ENCODE data around the gene FAM120A.

FAM120A gene

DNA sequence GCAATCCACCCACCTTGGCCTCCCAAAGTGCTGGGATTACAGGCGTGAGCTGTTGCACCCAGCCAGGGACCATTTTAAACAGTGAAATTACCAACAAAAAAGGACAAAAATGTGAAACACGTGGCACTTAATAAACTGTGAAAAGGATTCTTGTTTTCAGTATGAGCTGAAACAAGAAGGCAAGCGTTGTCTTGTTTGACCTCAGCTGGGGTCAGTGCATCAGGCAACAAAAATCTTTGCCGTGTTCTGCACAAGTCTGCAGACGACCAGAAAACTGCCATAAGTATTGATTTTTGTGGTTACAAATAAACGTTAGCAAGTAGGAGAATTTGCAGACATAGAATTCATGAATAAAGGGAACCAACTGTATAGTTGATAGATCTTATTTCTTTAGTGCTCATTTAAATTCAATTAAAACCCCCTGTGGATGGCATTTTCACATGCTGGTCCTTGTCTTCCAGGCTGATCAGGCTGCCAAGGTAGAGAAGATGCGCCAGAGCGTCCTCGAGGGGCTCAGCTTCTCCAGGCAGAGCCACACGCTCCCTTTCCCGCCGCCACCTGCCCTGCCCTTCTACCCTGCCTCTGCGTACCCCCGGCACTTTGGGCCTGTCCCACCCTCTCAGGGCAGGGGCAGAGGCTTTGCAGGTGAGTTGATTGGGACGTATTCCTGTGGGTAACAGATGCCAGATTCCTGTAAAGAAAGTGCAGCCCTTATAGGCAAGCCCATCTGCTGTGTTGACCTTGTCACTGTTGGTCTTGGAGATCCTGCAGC lies 106.1 kb downstream of the FAM120A start:
- H3K9ac ChIP-seq (ENCODE audit: low read depth, low read length) = no peak overlapping the region; the same call in 1 of the 2 replicates
- H3K36me3 ChIP-seq (ENCODE audit: control insufficient read depth, insufficient read depth, low read length) = peaks cover 75% of the 10 kb centered on the region

DNA sequence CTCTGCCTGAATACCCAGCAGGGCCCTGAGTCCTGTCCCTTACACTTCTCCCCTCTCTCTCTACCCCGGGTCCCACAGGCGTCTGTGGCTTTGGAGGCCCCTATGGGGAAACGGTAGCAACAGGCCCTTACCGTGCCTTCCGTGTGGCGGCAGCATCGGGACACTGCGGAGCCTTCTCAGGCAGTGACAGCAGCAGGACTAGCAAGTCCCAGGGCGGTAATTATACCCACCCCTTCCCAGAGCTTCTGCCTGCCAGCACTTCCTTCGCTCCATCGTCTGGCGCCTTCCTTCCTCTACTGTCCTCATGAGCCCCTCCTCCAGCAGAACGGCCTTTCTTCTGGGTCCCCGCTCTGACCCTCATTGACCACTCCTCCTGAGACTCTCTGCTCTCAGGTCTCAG lies 107.0 kb downstream of the FAM120A start:
- no peak overlapping the region for H3K4me3 ChIP-seq (ENCODE audit: low read depth, low read length)
- no peaks in the 10 kb centered on the region for H3K9me3 ChIP-seq (ENCODE audit: control insufficient read depth, insufficient read depth, low read length)
- no peak overlapping the region for H3K27ac ChIP-seq (ENCODE audit: low read depth, low read length)
- no peak overlapping the region for H3K9ac ChIP-seq (ENCODE audit: low read depth, low read length)
- H3K4me1 ChIP-seq (ENCODE audit: control insufficient read depth, insufficient read depth, low read length) = peaks cover 15% of the 10 kb centered on the region
- no peaks in the 10 kb centered on the region for H3K27me3 ChIP-seq (ENCODE audit: control insufficient read depth, insufficient read depth, low read length)
- peaks cover 75% of the 10 kb centered on the region for H3K36me3 ChIP-seq (ENCODE audit: control insufficient read depth, insufficient read depth, low read length)

More for the DNA sequence above, 106.1 kb downstream of the FAM120A start:
- H3K27ac ChIP-seq (ENCODE audit: low read depth, low read length) = no peak overlapping the region
- H3K4me3 ChIP-seq (ENCODE audit: low read depth, low read length) = no peak overlapping the region
- no peaks in the 10 kb centered on the region for H3K9me3 ChIP-seq (ENCODE audit: control insufficient read depth, insufficient read depth, low read length)
- peaks cover 15% of the 10 kb centered on the region for H3K4me1 ChIP-seq (ENCODE audit: control insufficient read depth, insufficient read depth, low read length)
- H3K27me3 ChIP-seq (ENCODE audit: control insufficient read depth, insufficient read depth, low read length) = no peaks in the 10 kb centered on the region

DNA sequence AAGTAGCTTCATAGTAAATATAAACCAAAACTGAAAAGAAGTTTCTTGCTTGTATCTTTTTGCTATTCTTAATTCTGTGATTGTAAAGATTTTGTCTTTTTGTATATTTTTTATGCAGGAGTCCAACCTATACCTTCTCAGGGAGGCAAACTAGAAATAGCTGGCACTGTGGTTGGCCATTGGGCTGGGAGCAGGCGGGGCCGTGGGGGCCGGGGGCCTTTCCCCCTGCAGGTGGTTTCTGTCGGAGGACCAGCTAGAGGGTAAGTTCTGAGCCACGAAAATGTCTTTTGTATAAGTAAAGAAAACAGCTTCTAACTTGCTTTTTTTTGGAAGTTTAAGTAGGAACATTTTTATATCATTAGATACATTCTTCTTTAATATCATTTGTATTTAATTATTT lies 109.5 kb downstream of the FAM120A start:
- Histone ChIP-seq H3K9me3 (ENCODE audit: control insufficient read depth, insufficient read depth, low read length) (no peaks in the 10 kb centered on the region), H3K4me1 (ENCODE audit: control insufficient read depth, insufficient read depth, low read length) (no peaks in the 10 kb centered on the region), H3K27ac (ENCODE audit: low read depth, low read length) (no peak overlapping the region), H3K4me3 (ENCODE audit: low read depth, low read length) (no peak overlapping the region), H3K9ac (ENCODE audit: low read depth, low read length) (no peak overlapping the region), H3K36me3 (ENCODE audit: control insufficient read depth, insufficient read depth, low read length) (peaks cover 85% of the 10 kb centered on the region), H3K27me3 (ENCODE audit: control insufficient read depth, insufficient read depth, low read length) (no peaks in the 10 kb centered on the region)

DNA sequence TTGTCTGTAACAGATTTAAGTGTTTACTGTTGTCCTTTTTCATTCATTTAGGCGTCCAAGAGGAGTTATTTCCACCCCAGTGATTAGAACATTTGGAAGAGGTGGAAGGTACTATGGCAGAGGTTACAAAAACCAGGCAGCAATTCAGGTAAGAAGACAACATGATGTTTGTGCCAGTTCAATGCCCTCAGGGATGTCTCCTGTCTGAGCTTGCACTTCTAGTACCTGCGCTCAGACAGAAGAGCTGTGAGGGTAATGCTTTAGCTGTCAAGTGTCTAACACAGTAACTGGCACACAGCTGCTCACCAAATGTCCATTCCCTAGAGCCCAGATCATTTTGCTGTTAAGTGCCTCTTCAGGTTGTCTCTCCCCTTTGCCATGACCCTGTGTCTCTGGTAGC lies 110.7 kb downstream of the FAM120A start:
- peaks cover 78% of the 10 kb centered on the region for H3K36me3 ChIP-seq (ENCODE audit: control insufficient read depth, insufficient read depth, low read length)

DNA sequence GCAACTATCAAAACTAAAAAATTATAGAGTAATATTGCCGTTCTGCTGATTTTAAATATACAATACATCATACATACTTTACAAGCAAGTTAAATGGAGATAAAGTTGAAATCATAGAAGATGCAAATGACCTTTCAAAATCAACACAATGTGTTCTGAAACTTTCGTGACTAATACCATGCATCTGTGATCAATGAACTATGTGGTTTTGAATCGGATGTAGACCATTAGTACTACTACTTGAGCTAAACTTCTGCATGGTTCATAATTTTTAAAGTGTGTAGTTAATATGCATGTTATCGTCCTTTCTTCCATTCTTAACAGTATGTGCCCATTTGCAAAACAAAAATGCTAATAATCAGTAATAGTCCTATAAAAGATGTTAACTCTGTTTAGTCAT lies 113.6 kb downstream of the FAM120A start:
- H3K36me3 ChIP-seq (ENCODE audit: control insufficient read depth, insufficient read depth, low read length) = peaks cover 50% of the 10 kb centered on the region
- H3K27me3 ChIP-seq (ENCODE audit: control insufficient read depth, insufficient read depth, low read length) = no peaks in the 10 kb centered on the region
- H3K9ac ChIP-seq (ENCODE audit: low read depth, low read length) = no peak overlapping the region
- peaks cover 10% of the 10 kb centered on the region for H3K4me1 ChIP-seq (ENCODE audit: control insufficient read depth, insufficient read depth, low read length)
- no peaks in the 10 kb centered on the region for H3K9me3 ChIP-seq (ENCODE audit: control insufficient read depth, insufficient read depth, low read length)
- H3K27ac ChIP-seq (ENCODE audit: low read depth, low read length) = no peak overlapping the region
- no peak overlapping the region for H3K4me3 ChIP-seq (ENCODE audit: low read depth, low read length)

More for the DNA sequence above, 110.7 kb downstream of the FAM120A start:
- no peak overlapping the region for H3K9ac ChIP-seq (ENCODE audit: low read depth, low read length)
- no peaks in the 10 kb centered on the region for H3K9me3 ChIP-seq (ENCODE audit: control insufficient read depth, insufficient read depth, low read length)
- H3K27me3 ChIP-seq (ENCODE audit: control insufficient read depth, insufficient read depth, low read length) = no peaks in the 10 kb centered on the region
- H3K27ac ChIP-seq (ENCODE audit: low read depth, low read length) = no peak overlapping the region
- no peak overlapping the region for H3K4me3 ChIP-seq (ENCODE audit: low read depth, low read length)
- H3K4me1 ChIP-seq (ENCODE audit: control insufficient read depth, insufficient read depth, low read length) = peaks cover 2% of the 10 kb centered on the region

DNA sequence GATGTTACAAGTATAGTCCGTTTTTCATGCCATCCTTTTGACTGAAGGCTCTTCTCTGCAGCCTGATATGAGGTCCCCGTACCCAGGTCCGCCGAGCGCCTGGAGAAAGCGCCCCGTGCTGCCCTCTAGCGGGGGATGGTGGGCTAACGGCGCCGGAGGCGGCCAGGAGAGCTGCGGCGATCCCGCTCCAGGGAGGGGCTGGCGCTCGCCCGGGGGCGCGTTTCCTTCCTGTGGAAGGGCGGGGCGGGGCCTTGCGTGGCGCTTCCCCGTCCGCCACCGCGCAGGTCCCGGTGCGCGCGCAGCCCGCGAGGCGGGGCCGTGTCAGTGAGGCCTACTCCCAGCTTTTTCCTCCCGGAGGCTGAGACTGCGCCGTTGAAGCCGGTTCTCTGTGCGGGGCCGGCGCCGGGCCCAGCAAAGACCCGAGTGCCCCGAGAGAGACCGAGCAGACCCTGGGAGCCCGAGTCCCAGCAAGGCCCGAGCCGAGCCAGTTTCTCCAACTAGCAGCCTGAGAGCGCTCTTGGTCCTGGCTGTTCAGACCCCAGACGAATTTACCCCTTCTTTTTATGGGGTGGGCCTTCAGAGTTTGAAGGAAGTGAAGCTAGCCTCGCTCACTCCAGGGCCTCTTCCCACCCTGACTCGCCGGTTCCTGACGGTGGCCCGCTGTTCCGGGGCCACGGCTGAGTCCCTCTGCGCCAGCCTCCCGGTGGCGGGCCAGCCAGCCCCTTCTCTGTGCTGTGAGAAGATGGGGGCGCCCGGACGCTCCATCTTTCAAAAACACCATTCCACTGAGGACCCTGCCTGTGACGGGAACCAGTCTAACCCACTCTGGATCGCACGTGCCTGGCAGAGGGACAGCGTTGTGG lies 115.2 kb downstream of the FAM120A start:
- Histone ChIP-seq H3K27me3 (ENCODE audit: control insufficient read depth, insufficient read depth, low read length) (no peaks in the 10 kb centered on the region), H3K4me3 (ENCODE audit: low read depth, low read length) (peak overlapping the region; percentile 76), H3K9ac (ENCODE audit: low read depth, low read length) (peak overlapping the region; percentile 74), H3K36me3 (ENCODE audit: control insufficient read depth, insufficient read depth, low read length) (peaks cover 35% of the 10 kb centered on the region), H3K27ac (ENCODE audit: low read depth, low read length) (peak overlapping the region; percentile 84), H3K9me3 (ENCODE audit: control insufficient read depth, insufficient read depth, low read length) (0 out of 2 replicates have a peak, but pooled peaks cover 2% of the 10 kb centered on the region), H3K4me1 (ENCODE audit: control insufficient read depth, insufficient read depth, low read length) (peaks cover 10% of the 10 kb centered on the region)

DNA sequence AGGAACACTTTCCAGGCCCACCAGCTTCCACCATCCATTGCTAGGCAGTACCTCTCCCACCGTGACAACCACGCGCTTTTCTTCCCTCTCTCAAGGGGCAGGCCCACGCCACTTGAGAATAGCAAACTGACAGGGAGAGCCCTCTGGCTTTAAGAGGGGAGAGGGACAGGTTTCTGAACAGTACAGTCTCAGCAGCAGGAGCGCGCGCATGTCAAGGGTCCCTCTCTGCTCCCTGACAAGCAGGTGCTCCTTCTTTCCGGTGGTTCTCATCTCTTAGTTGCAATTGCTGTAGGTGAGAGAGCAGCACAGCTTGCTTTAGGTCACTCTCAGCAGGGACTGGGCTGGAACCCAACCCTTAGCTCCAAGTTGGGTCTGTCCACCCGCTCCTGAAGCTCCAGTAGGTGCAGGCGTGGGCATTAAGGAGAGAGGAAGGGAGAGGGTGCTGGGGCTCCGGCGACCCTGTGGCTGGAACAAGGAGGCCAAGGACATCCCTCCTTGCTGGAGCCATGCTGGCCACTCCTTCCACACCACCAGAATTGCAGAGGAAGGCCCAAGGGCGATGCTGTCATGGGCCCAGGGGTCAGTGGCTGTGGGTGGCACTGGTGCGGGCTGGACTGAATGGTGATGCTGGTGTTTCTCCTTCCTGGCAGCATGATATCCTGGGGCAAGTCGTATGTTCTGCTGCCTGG lies 115.9 kb downstream of the FAM120A start:
- Histone ChIP-seq H3K27ac (ENCODE audit: low read depth, low read length) (peak overlapping the region; percentile 84), H3K4me3 (ENCODE audit: low read depth, low read length) (peak overlapping the region; percentile 76), H3K9ac (ENCODE audit: low read depth, low read length) (peak overlapping the region; percentile 74; the same call in 1 of the 2 replicates)

DNA sequence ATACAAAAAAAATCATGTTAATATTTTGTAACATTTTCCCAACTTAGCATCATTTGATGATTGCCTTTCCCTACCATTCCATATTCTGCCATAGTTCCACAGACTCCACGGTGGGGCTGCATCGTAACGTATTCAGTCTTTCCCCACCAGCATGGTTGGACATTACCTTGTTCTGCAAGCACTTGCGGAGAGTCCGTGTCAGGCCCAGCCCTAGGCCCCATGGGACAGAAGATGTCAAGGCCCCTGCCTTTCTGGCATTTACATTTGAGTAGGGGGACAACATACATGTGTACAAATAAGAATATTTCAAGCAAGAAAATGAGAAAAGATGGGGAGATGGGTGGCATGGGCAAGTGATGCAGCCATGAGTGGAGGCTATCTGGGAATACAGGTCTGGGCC lies 116.7 kb downstream of the FAM120A start:
- Histone ChIP-seq H3K27ac (ENCODE audit: low read depth, low read length) (no peak overlapping the region), H3K9ac (ENCODE audit: low read depth, low read length) (no peak overlapping the region), H3K4me1 (ENCODE audit: control insufficient read depth, insufficient read depth, low read length) (peaks cover 10% of the 10 kb centered on the region), H3K27me3 (ENCODE audit: control insufficient read depth, insufficient read depth, low read length) (no peaks in the 10 kb centered on the region), H3K4me3 (ENCODE audit: low read depth, low read length) (no peak overlapping the region), H3K9me3 (ENCODE audit: control insufficient read depth, insufficient read depth, low read length) (0 out of 2 replicates have a peak, but pooled peaks cover 2% of the 10 kb centered on the region), H3K36me3 (ENCODE audit: control insufficient read depth, insufficient read depth, low read length) (peaks cover 20% of the 10 kb centered on the region)

More for the DNA sequence above, 115.9 kb downstream of the FAM120A start:
- Histone ChIP-seq H3K9me3 (ENCODE audit: control insufficient read depth, insufficient read depth, low read length) (0 out of 2 replicates have a peak, but pooled peaks cover 2% of the 10 kb centered on the region), H3K36me3 (ENCODE audit: control insufficient read depth, insufficient read depth, low read length) (peaks cover 28% of the 10 kb centered on the region), H3K4me1 (ENCODE audit: control insufficient read depth, insufficient read depth, low read length) (peaks cover 10% of the 10 kb centered on the region), H3K27me3 (ENCODE audit: control insufficient read depth, insufficient read depth, low read length) (no peaks in the 10 kb centered on the region)

DNA sequence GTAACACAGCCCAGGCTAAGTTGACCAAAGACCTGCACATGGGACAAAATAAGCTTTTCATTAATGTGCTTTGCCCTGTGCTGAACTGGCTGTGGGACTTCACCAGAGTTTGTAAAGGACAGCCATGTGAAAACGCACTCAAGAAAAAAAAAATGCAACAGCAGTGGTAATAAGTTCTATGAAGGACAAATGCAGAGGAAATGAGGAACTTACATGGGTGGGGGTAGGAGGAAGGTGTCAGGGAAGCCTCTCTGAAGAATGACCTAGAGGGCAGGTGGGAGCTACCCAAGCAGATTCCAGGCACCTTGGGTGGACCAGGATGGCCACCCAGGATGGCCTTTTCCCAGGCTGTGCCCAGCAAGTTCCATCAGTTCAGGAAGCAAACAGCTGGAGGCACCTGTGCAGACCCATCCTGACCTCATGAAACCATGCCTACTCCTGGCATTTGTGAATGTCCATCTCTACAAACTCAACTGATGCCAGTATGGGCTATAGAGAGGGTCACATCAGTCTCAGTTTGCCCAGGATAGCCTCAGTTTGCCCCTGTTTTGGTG lies 118.2 kb downstream of the FAM120A start:
- no peak overlapping the region for H3K9ac ChIP-seq (ENCODE audit: low read depth, low read length)
- H3K36me3 ChIP-seq (ENCODE audit: control insufficient read depth, insufficient read depth, low read length) = peaks cover 5% of the 10 kb centered on the region; the same call in 1 of the 2 replicates
- H3K9me3 ChIP-seq (ENCODE audit: control insufficient read depth, insufficient read depth, low read length) = 0 out of 2 replicates have a peak, but pooled peaks cover 2% of the 10 kb centered on the region
- H3K4me1 ChIP-seq (ENCODE audit: control insufficient read depth, insufficient read depth, low read length) = peaks cover 13% of the 10 kb centered on the region
- H3K27ac ChIP-seq (ENCODE audit: low read depth, low read length) = no peak overlapping the region
- no peaks in the 10 kb centered on the region; the same call in 1 of the 2 replicates for H3K27me3 ChIP-seq (ENCODE audit: control insufficient read depth, insufficient read depth, low read length)
- no peak overlapping the region for H3K4me3 ChIP-seq (ENCODE audit: low read depth, low read length)

DNA sequence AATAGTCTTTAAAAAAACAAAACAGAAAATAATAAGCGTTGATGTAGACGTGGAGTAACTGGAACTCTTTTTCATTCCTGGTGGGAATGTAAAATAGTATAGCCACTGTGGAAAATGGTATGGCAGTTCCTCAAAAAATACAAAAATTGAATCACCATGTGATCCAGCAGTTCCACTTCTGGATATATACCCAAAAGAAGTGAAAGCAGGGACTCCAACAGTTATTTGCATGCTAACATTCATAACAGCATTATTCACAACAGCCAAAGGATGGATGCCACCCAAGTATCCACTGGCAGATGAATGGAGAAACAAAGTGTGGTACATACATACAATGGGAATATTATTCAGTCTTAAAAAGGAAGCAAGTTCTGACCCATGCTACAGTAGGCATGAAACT lies 120.7 kb downstream of the FAM120A start:
- Histone ChIP-seq H3K36me3 (ENCODE audit: control insufficient read depth, insufficient read depth, low read length) (no peaks in the 10 kb centered on the region), H3K9ac (ENCODE audit: low read depth, low read length) (no peak overlapping the region)

More for the DNA sequence above, 120.7 kb downstream of the FAM120A start:
- Histone ChIP-seq H3K27me3 (ENCODE audit: control insufficient read depth, insufficient read depth, low read length) (peaks cover 4% of the 10 kb centered on the region), H3K9me3 (ENCODE audit: control insufficient read depth, insufficient read depth, low read length) (0 out of 2 replicates have a peak, but pooled peaks cover 2% of the 10 kb centered on the region), H3K27ac (ENCODE audit: low read depth, low read length) (no peak overlapping the region), H3K4me3 (ENCODE audit: low read depth, low read length) (no peak overlapping the region), H3K4me1 (ENCODE audit: control insufficient read depth, insufficient read depth, low read length) (peaks cover 18% of the 10 kb centered on the region)

Measured in HUES48 (cell line).